H1 (cell line): Measurements from ENCODE around the gene KIAA0319L. TPM values are rescaled to one million over a fixed set of nuclear protein-coding genes. Genes with fewer than 3 reads are reported as not detected.

Experiments
- CTCF ChIA-PET: fragments of 300-600 bp; sonication (Branson Sonifier 250); formaldehyde crosslinking; loops from one replicate; lab custom pipeline; 2021; ENCODE audit not compliant: partially characterized antibody; lab: Charles Lee
- POLR2A ChIA-PET: fragments of 300-600 bp; sonication (Branson Sonifier 250); formaldehyde crosslinking; loops from one replicate; lab custom pipeline; 2021; ENCODE audit warnings: inconsistent platforms; ENCODE audit not compliant: partially characterized antibody; lab: Charles Lee
- DNase-seq, 2 experiments: peaks; one replicate each; pipeline versions ENCODE4 v3.0.0 to v3.0.0-alpha.2; 2010 to 2022; ENCODE audit warnings: low spot score in 2 of 2, low read depth in 1 of 2, mixed read lengths in 1 of 2
- FAIRE-seq: peaks from 2 replicates; lab custom pipeline; 2011; peaks lifted over from hg19 to GRCh38; lab: Jason Lieb, UNC
- H2AFZ ChIP-seq: 2 replicates; pipeline ENCODE4 v1.8.1; 2012; ENCODE audit warnings: low read length, inconsistent platforms
- H2AK5ac ChIP-seq: 2 replicates; pipeline ENCODE4 v1.6.1; 2013; ENCODE audit warnings: low read depth, low read length
- H2BK120ac ChIP-seq: replicated peaks from 2 replicates; pipeline ENCODE3; 2013; ENCODE audit warnings: low read depth, low read length, inconsistent platforms
- H2BK12ac ChIP-seq: 2 replicates; pipeline ENCODE4 v1.6.1; 2013; ENCODE audit warnings: low read depth, low read length
- H2BK15ac ChIP-seq: 2 replicates; pipeline ENCODE4 v1.6.1; 2013; ENCODE audit warnings: low read length
- H2BK20ac ChIP-seq: 2 replicates; pipeline ENCODE4 v1.6.1; 2013; ENCODE audit warnings: low read length
- H2BK5ac ChIP-seq: 2 replicates; pipeline ENCODE4 v1.6.1; 2013; ENCODE audit warnings: low read depth, low read length
- H3K14ac ChIP-seq: 2 replicates; pipeline ENCODE4 v1.6.1; 2013; ENCODE audit warnings: inconsistent platforms; ENCODE audit not compliant: insufficient read length
- H3K18ac ChIP-seq: 2 replicates; pipeline ENCODE4 v1.6.1; 2013; ENCODE audit warnings: low read length; ENCODE audit errors: extremely low read depth
- H3K23ac ChIP-seq: 2 replicates; pipeline ENCODE4 v1.6.1; 2013; ENCODE audit warnings: inconsistent platforms; ENCODE audit not compliant: insufficient read length
- H3K23me2 ChIP-seq: 2 replicates; pipeline ENCODE4 v1.6.1; 2013; ENCODE audit warnings: low read depth, low read length
- H3K27ac ChIP-seq: 2 replicates; pipeline ENCODE4 v1.6.1; 2011; ENCODE audit warnings: low read depth, low read length, inconsistent platforms
- H3K27me3 ChIP-seq, 4 experiments: replicated peaks in 1 of 4; 1 replicate in 1 of 4; 2 replicates in 3 of 4; pipeline versions ENCODE4 v1.6.1 to v1.8.1; 2011 to 2013; ENCODE audit warnings: low read length in 3 of 4, mild to moderate bottlenecking in 3 of 4, inconsistent platforms in 2 of 4, mixed read lengths in 2 of 4, moderate library complexity in 1 of 4; ENCODE audit not compliant: control insufficient read depth in 3 of 4, insufficient read depth in 3 of 4; ENCODE audit errors: extremely low read depth in 1 of 4
- H3K36me3 ChIP-seq, 4 experiments: 2 replicates each; pipeline versions ENCODE4 v1.6.1 to v1.8.1; 2011 to 2013; ENCODE audit warnings: mild to moderate bottlenecking in 4 of 4, low read length in 3 of 4, moderate library complexity in 2 of 4, control low read depth in 1 of 4, inconsistent platforms in 1 of 4; ENCODE audit not compliant: insufficient read depth in 4 of 4, control insufficient read depth in 2 of 4
- H3K4ac ChIP-seq: replicated peaks from 2 replicates; pipeline ENCODE3; 2013; ENCODE audit warnings: low read length, low read depth, mixed read lengths, inconsistent platforms; ENCODE audit not compliant: insufficient read length
- H3K4me1 ChIP-seq, 4 experiments: replicated peaks in 1 of 4; 1 replicate in 1 of 4; 2 replicates in 3 of 4; pipeline versions ENCODE4 v1.6.1 to v1.8.1; 2011 to 2013; ENCODE audit warnings: low read length in 3 of 4, inconsistent platforms in 2 of 4, mixed read lengths in 1 of 4; ENCODE audit not compliant: insufficient read depth in 4 of 4, control insufficient read depth in 3 of 4
- H3K4me2 ChIP-seq, 2 experiments: 2 replicates each; pipeline versions ENCODE4 v1.6.1 to v1.8.1; 2011 to 2013; ENCODE audit warnings: low read depth in 2 of 2, low read length in 2 of 2, control low read depth in 1 of 2, inconsistent platforms in 1 of 2, mild to moderate bottlenecking in 1 of 2; ENCODE audit not compliant: insufficient read depth in 1 of 2
- H3K4me3 ChIP-seq, 4 experiments: fragments of 200-600, 300-600 bp in 1 of 4; sonication (generic), shearing (Covaris generic), sonication (Bioruptor Twin) in 1 of 4; 2 replicates each; pipeline versions ENCODE4 v1.5.1 to v1.8.1; 2011 to 2016; ENCODE audit warnings: low read length in 4 of 4, low read depth in 3 of 4, control low read depth in 2 of 4, inconsistent platforms in 2 of 4, mild to moderate bottlenecking in 2 of 4, mixed read lengths in 1 of 4, moderate library complexity in 1 of 4; ENCODE audit not compliant: insufficient read depth in 2 of 4; ENCODE audit errors: extremely low read depth in 1 of 4
- H3K56ac ChIP-seq: replicated peaks from 2 replicates; pipeline ENCODE3; 2013; ENCODE audit warnings: low read depth, mild to moderate bottlenecking, mixed read lengths, low read length, inconsistent platforms; ENCODE audit not compliant: insufficient read length
- H3K79me1 ChIP-seq: 2 replicates; pipeline ENCODE4 v1.6.1; 2013; ENCODE audit warnings: low read depth, low read length, control low read depth
- H3K79me2 ChIP-seq, 2 experiments: 2 replicates each; pipeline versions ENCODE4 v1.6.1 to v1.8.1; 2012 to 2013; ENCODE audit warnings: low read length in 2 of 2, mild to moderate bottlenecking in 2 of 2, inconsistent platforms in 1 of 2; ENCODE audit not compliant: insufficient read depth in 2 of 2, control insufficient read depth in 1 of 2
- H3K9ac ChIP-seq, 4 experiments: replicated peaks in 1 of 4; 1 replicate in 1 of 4; 2 replicates in 3 of 4; pipeline versions ENCODE4 v1.6.1 to v1.8.1; 2011 to 2013; ENCODE audit warnings: low read depth in 3 of 4, low read length in 3 of 4, control low read depth in 2 of 4, mild to moderate bottlenecking in 2 of 4, moderate library complexity in 2 of 4, inconsistent platforms in 1 of 4; ENCODE audit errors: extremely low read depth in 1 of 4
- H3K9me3 ChIP-seq, 2 experiments: 2 replicates each; pipeline versions ENCODE4 v1.6.1 to v1.8.1; 2012 to 2013; ENCODE audit warnings: mild to moderate bottlenecking in 2 of 2, moderate library complexity in 2 of 2, control low read depth in 1 of 2, inconsistent platforms in 1 of 2, low read depth in 1 of 2, low read length in 1 of 2, mixed read lengths in 1 of 2; ENCODE audit not compliant: insufficient read depth in 2 of 2
- H4K20me1 ChIP-seq, 2 experiments: replicated peaks in 1 of 2; 2 replicates each; pipeline versions ENCODE3 to v1.8.1; 2011 to 2013; ENCODE audit warnings: inconsistent platforms in 2 of 2, low read length in 2 of 2, mild to moderate bottlenecking in 1 of 2; ENCODE audit not compliant: insufficient read depth in 2 of 2, control insufficient read depth in 1 of 2
- H4K5ac ChIP-seq: 2 replicates; pipeline ENCODE4 v1.6.1; 2013; ENCODE audit warnings: low read length, low read depth, mixed read lengths, inconsistent platforms; ENCODE audit not compliant: insufficient read length
- H4K8ac ChIP-seq: 2 replicates; pipeline ENCODE4 v1.8.0; 2013; ENCODE audit warnings: mild to moderate bottlenecking, moderate library complexity, low read length, inconsistent platforms; ENCODE audit not compliant: insufficient read depth; ENCODE audit errors: extremely low read depth
- H4K91ac ChIP-seq: replicated peaks from 2 replicates; pipeline ENCODE3; 2013; ENCODE audit warnings: low read length, mixed read lengths, inconsistent platforms; ENCODE audit not compliant: insufficient read length
- WGBS, 2 experiments: shearing (Covaris generic) in 1 of 2; methylation state at CpG; one replicate each; pipeline versions ENCODE4 v1.1.6 to v1.1.7; 2013 to 2015; ENCODE audit warnings: low lambda C conversion rate in 2 of 2, mixed read lengths in 2 of 2, inconsistent platforms in 1 of 2, low coverage in 1 of 2, missing lambda C conversion rate in 1 of 2; ENCODE audit not compliant: insufficient replicate concordance in 2 of 2, insufficient coverage in 1 of 2, insufficient read length in 1 of 2; ENCODE audit errors: extremely low coverage in 1 of 2, missing lambda C conversion rate in 1 of 2; 5-methylcytosine and 5-hydroxymethylcytosine counted together
- polyA plus RNA-seq, 7 experiments: library from polyadenylated mRNA; depleted of rRNA in 3 of 7; stranded (reverse) in 5 of 7; unstranded in 2 of 7; fragments of >200 nt in 5 of 7; fragments of 200-250 nt in 2 of 7; gene quantifications; 1 replicate in 5 of 7; 2 replicates in 1 of 7; 4 replicates in 1 of 7; pipeline versions ENCODE4 v1.2.1 to v1.2.3, GENCODE V29; 2011 to 2013; ENCODE audit warnings: missing spikeins in 2 of 7, mixed read lengths in 2 of 7
- total RNA-seq: library from RNA; stranded (reverse); fragmentation: NEBNext Ultra II Directional; extraction: Animal tissue kit (Norgen Biotek cat#: 25700); gene quantifications from 2 replicates; pipeline ENCODE4 v1.2.1, GENCODE V29; 2021

Gene KIAA0319L
- total and polyA plus RNA-seq, 2 of the 8 experiments (the other 6 are each of a cell fraction or from before 2014, with no cell fraction given) = 40.1 to 55.7 TPM

DNA sequence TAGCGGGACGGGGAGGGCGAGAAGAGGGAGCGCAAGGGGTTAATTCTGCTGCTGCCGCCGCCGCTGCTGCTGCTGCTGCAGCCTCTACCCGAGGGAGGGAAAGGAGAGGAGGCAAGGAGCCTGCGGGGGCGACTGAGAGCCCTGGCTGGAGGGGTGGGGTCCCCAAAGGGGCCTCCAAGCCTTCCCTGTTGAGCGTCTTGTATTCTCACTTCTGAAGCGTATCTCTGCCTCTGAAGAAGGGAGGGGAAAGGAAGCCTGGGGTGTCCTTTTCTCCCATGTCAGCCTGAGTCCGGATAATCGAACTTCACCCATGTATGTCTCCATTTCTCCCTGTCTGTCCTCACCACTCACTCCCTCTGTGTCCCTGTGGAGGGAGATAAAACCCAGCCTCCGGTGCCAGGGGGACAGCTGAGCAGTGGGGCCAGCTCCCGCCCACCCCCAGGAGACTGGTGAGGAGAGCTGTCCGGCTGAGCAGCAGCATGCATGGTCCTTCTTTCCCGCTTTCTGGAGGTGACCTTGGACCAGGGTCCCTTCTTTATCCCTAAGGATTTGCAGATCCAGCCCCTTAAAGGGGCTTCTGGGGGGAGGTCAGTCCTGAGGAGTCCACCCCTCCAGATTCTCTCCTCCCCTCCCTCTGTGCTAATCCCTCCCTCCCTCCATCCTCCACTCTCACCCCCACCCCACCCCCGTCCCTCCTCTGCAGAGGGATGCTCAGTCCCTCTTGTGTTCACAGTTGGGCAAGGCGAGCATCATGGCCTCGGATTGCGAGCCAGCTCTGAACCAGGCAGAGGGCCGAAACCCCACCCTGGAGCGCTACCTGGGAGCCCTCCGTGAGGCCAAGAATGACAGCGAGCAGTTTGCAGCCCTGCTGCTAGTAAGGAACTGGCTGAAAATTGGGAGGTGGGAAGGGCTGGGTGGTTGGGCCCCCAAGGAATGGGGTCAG, 1.4 kb upstream of the KIAA0319L start:
- Histone ChIP-seq H2BK20ac (no peak overlapping the region), H3K9ac (peak overlapping the region in 3 of 4 experiments; percentile 8 to 52 (median 31); a peak in 4 of 7 replicates), H4K5ac (no peak overlapping the region), H4K91ac (peak overlapping the region; percentile 89), H3K79me1 (peaks cover 3% of the 10 kb centered on the region), H3K36me3 (peaks cover 7 to 31% (median 14%) of the 10 kb centered on the region in 4 experiments; a peak in 6 of 8 replicates), H3K23ac (no peak overlapping the region), H3K14ac (no peak overlapping the region), H3K4me2 (peak overlapping the region; percentile 85 to 92), H3K4me3 (peak overlapping the region; percentile 72 to 91 (median 80)), H3K4ac (no peak overlapping the region), H3K27ac (no peak overlapping the region), H2BK120ac (no peak overlapping the region), H3K56ac (no peak overlapping the region), H4K20me1 (peaks cover 0 to 12% of the 10 kb centered on the region in 2 experiments), H3K79me2 (peaks cover 4 to 32% of the 10 kb centered on the region in 2 experiments; a peak in 3 of 4 replicates), H2BK5ac (0 out of 2 replicates have a peak overlapping the region, but pooled peaks have one; percentile 44), H3K4me1 (peaks cover 7 to 20% (median 13%) of the 10 kb centered on the region in 4 experiments; a peak in 6 of 7 replicates), H2AK5ac (no peak overlapping the region; the same call in 1 of the 2 replicates), H3K18ac (no peak overlapping the region), H3K23me2 (peaks cover 7% of the 10 kb centered on the region; the same call in 1 of the 2 replicates), H2BK15ac (no peak overlapping the region), H3K9me3 (no peaks in the 10 kb centered on the region), H2AFZ (no peak overlapping the region; the same call in 1 of the 2 replicates), H2BK12ac (0 out of 2 replicates have a peak overlapping the region, but pooled peaks have one; percentile 60), H4K8ac (peak overlapping the region; percentile 68), H3K27me3 (no peaks in the 10 kb centered on the region)
- CTCF ChIA-PET = interaction anchor here (1.2 to 7.6 kb wide), 5 partner anchors 14 to 166 kb away, joined by 3 to 72 read pairs (median 4); partner anchors contain the start of gene TFAP2E
- FAIRE-seq (no peak), DNase-seq (no peak)
- 37% methylated on average over 21 of the region's 26 CpGs; no CpG with 5 or more reads in 1 of the 2 experiments for WGBS, 2 experiments
- POLR2A ChIA-PET = interaction anchor here (0.8 to 1.4 kb wide), 3 partner anchors 13 to 210 kb away, joined by 3 to 4 read pairs (median 3); no protein-coding TSS in a partner anchor
